RWPE1 (cell line): ENCODE measurements around the gene MYO1D.

Experiments used
- CTCF ChIA-PET: fragments of 350-600 bp; sonication (Branson Sonifier 250); formaldehyde crosslinking; extraction: SDS; loops from one replicate; lab custom pipeline; 2021; lab: Yijun Ruan, JAX
- POLR2A ChIA-PET: fragments of 400-600 bp; formaldehyde crosslinking; extraction: SDS; loops from one replicate; lab custom pipeline; 2020; ENCODE audit warnings: antibody characterized with exemption; ENCODE audit not compliant: low non-redundant PET; lab: Yijun Ruan, JAX
- DNase-seq: peaks from one replicate; pipeline ENCODE4 v3.0.0; 2012; ENCODE audit warnings: low spot score
- H3K27ac ChIP-seq: fragments of 450-650 bp; 2 replicates; pipeline ENCODE4 v1.5.1; 2017
- CTCF ChIP-seq: fragments of 450-650 bp; conservative IDR thresholded peaks from 2 replicates; pipeline ENCODE4 v1.5.1; 2017; ENCODE audit warnings: low read depth, mild to moderate bottlenecking

Gene MYO1D

GRCh38 chr17:32873114-32873513 is 3.8 kb downstream of the MYO1D start:
- no peak overlapping the region for H3K27ac ChIP-seq
- CTCF ChIA-PET = interaction anchor here (0.9 kb wide), 1 partner anchor 37 kb away, joined by 3 read pairs; no protein-coding TSS in a partner anchor
- TF ChIP-seq CTCF = no peak
- POLR2A ChIA-PET = no interaction called here
- DNase-seq = no peak

DNA sequence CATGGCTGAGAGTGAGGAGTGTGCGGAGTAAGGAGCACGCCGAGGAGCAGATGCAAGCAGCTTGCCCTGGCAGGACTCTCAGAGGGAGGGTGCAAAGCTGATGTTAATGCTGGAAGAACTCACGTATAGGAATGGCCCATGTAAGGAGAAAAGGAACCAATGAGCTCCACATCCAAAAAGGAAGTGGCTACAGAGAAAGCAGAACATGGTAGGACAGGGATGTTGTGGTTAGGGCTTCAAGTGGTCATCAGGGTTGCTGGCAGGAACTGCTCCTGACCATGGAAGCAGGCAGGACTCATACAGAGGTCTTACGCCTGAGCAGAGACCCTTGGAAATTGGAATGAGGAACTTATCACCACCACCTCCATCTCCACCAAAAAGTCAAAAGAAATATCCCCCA is 5.2 kb downstream of the MYO1D start:
- TF ChIP-seq CTCF = no peak
- ChIA-PET CTCF (no interaction called here), POLR2A (no interaction called here)
- DNase-seq = no peak
- no peak overlapping the region for H3K27ac ChIP-seq

- H3K27ac ChIP-seq = no peak overlapping the region
These were observed 6.0 kb downstream of the MYO1D start for GRCh38 chr17:32870969-32871368.

DNA sequence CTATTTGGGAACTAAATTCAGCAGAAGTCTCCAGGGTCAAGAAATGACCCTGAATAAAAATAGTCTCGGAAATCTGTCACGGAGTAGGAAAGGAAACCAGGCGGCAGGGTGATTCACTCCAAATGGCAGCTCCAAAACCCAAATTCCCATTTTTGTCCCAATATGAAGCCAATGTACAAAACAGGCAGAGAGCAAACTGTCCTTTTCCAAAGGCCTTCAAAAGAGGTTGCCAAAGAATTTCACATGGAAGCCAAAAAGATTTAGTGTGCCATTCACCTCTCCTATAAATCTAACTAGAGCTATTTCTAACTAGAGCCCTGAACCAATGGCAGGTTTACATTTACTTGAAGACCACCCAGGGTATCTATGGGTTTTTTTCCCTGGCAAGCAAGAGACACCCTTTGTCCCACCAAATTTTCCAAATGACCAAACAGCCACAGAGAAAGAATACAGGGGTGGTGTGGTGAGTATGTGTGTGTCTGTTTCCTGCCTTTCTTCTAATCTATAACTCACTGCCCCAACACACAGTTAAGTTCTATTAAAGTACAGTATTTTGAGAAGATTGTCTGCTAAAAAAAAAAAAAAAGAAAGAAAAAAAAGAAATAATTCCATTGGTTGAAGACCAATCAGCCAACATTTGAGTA is 6.8 kb downstream of the MYO1D start:
- no peak for TF ChIP-seq CTCF
- ChIA-PET POLR2A (no interaction called here), CTCF (no interaction called here)
- no peak for DNase-seq
- H3K27ac ChIP-seq = no peak overlapping the region

More at GRCh38 chr17:32870969-32871368, 6.0 kb downstream of the MYO1D start:
- ChIA-PET CTCF (no interaction called here), POLR2A (no interaction called here)
- no peak for TF ChIP-seq CTCF
- no peak for DNase-seq

DNA sequence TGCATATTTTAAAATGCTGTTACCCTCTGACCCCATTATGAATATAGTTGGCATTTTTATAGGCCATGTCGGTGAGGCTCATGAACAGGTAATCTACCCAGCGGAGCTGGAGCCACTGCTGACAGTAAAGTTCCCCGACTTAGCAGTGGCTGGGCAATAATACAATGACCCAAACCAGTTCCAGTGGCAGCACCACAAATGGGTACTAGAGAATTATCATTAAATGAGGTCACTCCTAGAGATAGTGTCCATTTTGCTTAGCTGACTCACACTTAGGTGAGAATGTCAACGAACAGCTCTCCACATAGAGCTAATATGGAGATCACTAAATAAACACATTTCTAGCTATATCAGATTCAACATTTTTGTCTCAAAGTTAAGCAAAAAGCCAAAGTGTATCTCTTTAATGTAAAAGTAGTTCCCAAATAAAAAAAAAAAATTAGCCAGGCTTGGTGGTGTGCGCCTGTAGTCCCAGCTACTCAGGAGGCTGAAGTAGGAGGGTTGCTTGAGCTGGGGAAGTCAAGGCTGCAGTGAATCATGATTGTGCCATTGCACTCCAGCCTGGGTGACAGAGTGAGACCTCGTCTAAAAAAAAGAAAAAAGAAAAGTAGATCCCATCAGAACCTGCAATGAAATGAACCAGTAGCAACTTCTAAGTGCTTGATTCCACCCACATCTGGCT is 7.4 kb downstream of the MYO1D start:
- DNase-seq = no peak
- H3K27ac ChIP-seq = no peak overlapping the region
- no peak for TF ChIP-seq CTCF
- ChIA-PET CTCF (no interaction called here), POLR2A (interaction anchor here (0.6 kb wide), 1 partner anchor 252 kb away, joined by 3 read pairs; no protein-coding TSS in a partner anchor)

- no peak overlapping the region for H3K27ac ChIP-seq
- POLR2A ChIA-PET = no interaction called here
- TF ChIP-seq CTCF = no peak
- no peak for DNase-seq
- CTCF ChIA-PET = interaction anchor here (0.8 to 1.0 kb wide), 2 partner anchors 62 to 140 kb away, joined by 3 read pairs; no protein-coding TSS in a partner anchor
These were observed 11.8 kb downstream of the MYO1D start for GRCh38 chr17:32865141-32865540.
